GM12801 (cell line): ENCODE data around the gene APLNR.

Experiments
- TF ChIP-seq, protein P1 (sequence below): IDR thresholded peaks from one replicate; pipeline ENCODE4 v1.5.1; 2011; ENCODE audit warnings: control low read depth; ENCODE audit not compliant: insufficient read length; ENCODE audit errors: extremely low read depth

Gene APLNR

DNA sequence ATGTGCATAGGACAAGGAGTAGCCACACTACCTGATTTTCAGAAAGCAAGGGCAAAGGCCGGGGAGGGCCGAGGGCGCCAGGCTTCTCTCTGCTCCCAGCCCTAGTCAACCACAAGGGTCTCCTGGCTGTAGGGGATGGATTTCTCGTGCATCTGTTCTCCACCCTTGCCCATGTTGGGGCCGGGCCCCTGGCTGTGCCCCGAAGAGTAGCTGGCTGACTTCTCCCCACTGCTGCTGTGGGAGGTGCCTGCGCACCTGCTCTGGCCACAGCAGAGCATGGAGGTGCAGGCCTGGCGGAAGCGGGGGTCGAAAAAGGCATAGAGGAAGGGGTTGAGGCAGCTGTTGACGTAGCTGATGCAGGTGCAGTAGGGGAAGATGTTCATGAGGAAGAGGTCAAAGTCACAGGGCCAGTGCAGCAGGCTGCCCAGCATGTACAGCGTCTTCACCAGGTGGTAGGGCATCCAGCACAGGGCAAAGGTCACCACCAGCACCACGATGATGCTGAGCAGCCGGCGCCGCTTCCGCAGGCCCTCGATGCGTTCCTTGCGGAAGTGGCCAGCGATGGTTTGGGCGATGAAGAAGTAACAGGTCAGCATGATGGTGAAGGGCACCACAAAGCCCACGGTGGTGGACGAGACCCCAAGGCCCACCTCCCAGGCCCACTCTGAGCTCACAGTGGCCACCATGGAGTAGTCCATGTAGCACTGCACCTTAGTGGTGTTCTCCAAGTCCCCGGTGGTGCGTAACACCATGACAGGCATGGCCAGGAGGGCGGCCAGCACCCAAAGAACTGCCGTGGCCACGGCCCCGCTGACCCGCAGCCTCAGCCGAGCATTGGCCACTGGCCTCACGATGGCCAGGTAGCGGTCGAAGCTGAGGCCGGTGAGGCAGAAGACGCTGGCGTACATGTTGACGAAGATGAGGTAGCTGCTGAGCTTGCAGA, 1.0 kb downstream of the APLNR start:
- TF ChIP-seq, protein P1, sequence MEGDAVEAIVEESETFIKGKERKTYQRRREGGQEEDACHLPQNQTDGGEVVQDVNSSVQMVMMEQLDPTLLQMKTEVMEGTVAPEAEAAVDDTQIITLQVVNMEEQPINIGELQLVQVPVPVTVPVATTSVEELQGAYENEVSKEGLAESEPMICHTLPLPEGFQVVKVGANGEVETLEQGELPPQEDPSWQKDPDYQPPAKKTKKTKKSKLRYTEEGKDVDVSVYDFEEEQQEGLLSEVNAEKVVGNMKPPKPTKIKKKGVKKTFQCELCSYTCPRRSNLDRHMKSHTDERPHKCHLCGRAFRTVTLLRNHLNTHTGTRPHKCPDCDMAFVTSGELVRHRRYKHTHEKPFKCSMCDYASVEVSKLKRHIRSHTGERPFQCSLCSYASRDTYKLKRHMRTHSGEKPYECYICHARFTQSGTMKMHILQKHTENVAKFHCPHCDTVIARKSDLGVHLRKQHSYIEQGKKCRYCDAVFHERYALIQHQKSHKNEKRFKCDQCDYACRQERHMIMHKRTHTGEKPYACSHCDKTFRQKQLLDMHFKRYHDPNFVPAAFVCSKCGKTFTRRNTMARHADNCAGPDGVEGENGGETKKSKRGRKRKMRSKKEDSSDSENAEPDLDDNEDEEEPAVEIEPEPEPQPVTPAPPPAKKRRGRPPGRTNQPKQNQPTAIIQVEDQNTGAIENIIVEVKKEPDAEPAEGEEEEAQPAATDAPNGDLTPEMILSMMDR, result no peak

DNA sequence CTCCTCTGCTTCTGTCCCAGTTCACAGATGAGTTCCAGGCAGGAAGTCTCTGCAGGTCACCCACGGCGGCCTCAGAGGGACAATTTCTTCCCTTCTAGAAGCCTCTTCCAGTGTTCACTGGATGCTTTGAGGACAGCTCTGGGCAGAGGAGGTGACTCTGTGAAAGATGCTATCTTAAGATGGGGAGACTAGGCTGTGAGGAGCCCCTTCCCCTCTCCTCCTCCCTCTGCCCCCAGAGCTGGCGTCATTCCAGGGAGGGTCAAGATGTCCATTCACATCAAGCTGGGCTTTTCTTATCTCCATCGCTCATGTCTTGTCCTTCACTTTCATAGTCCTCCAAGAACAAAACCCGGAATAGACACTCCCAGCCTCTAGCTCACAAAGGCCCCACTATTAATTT, 3.3 kb downstream of the APLNR start:
- TF ChIP-seq, protein P1, result no peak

DNA sequence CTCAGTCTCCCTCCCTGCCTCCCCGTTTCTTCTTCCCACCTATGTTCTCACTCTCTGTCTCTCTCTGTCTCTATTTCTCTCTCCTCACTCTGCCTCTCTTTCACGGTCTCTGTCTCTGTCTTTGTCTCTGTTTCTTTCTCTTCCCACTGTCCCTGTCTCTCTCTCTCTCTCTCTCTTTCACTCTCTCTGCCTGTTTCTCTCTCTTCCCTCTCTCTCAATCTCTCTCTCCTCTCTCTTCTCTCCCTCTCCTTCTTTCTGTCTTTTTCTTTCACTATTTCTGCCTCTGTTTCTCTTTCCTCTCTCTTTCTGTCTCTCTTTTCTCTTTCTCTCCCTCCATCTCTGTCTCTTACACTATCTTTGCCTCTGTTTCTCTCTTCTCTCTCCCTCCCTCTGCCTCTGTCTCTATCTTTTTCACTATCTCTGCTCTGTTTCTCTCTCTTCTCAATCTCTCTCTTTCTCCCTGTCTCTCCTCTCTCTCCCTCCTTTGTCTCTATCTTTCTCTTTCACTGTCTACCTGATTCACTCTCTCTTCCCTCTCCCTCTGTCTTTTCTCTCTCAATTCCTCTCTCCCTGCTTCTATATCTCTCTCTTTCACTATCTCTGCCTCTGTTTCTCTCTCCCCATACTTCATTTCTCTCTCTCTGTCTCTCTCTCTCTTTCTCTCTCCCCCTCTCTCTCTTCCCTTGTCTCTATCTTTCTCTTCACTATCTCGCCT, 5.4 kb downstream of the APLNR start:
- TF ChIP-seq, protein P1, result no peak

DNA sequence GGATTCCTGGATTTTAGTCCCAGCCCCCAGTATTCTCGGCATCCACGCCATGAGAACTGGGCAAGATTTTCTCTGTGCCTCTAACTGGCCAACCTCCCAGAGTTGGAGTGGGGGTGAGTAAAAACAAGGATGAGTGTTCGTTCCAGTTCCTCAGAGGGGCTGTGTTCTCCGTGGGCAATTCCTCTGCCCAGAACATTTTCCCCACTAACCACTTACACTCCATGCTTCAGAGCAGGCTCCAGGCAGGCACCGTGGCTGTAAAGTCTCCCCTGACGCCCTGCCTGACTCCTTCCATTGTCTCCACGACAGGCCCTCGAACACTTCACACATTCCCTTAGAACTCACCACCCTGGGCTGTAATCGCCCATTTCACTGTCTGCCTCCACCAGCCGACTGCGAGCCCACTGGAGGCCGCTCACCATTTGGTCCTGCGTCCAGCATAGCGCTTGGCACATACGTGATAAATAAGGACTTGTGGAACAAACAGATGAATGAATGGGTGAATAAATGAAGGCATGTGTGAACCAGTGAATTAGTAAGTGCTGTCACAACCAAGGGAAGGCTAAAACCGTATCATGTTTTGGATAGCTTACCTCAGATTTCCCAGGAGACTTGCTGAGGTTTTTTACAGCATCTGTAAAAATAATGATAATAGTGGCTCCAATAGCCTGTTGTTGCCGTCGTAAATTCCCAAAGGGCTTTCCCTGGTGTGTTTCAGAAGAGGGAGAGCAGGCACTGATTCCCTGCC, 6.1 kb downstream of the APLNR start:
- TF ChIP-seq, protein P1, result no peak

DNA sequence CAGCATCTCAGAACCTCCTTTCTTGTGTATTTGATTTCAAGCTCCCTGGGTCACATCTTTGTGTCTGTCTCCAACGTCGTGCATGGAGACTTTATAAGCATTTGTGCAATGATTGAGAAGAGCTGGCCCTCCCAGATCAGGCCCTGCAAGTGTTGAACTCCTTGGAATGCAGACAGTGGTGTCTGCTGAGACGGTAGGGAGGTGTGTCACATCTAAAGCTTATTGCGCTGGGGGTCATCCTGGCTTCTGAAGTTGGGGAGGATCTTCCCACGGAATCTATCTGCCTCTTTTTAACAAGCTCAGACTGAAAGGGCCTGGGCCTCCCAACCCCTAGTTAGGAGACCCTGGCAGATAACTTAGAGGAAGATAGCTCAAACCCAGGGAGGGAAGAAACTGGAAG, 6.7 kb downstream of the APLNR start:
- TF ChIP-seq, protein P1, result no peak

DNA sequence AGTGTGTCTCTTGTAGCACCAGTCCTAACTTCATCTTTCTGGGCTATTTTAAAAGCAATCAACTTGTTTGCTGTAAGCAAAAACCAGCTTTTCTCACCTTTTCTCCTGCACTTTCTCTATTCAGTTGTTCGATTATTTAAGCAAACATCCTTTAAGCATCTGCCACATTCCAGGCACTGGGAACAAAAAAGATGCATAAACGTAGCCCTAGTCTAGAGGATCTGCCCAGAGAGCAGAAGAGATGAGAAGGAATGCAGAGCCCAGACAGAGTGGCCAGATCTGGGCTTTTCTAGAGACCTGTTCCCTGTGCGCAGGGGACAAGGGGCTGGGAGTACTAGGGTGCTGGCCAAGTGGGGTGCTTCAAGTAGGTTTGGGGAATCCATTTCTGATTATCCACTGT, 8.4 kb downstream of the APLNR start:
- TF ChIP-seq, protein P1, result no peak

DNA sequence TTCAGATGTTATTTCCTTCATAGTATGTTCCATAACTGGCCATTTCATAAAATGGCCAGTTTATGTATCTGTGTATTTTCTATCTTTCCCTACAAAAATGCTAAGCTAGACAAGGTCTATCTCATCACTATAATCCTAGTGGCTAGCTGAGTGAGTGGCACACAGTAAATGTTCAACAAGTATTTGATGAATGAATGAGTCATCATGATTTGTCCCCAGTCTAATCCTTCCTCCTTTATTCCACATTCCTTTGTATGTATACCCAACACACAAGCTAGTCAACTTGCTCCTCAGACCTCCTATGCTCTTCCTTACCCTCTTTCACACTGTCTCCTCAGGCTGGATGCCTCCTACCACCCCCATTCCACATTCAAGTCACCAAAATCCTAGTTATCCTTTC, 12.5 kb downstream of the APLNR start:
- TF ChIP-seq, protein P1, result no peak
